Hepatocyte (in vitro differentiated cells): ENCODE measurements around the gene MAP4K1. TPM values are rescaled to one million over a fixed set of nuclear protein-coding genes. Genes with fewer than 3 reads are reported as not detected.

Experiments used
- DNase-seq: peaks from one replicate; pipeline ENCODE4 v3.0.0-alpha.2; 2016; ENCODE audit warnings: low spot score
- H2AFZ ChIP-seq: fragments of 200-600 bp; sonication (generic); 2 replicates; pipeline ENCODE4 v1.6.0; 2016; ENCODE audit warnings: antibody characterized with exemption, mild to moderate bottlenecking
- H3K27ac ChIP-seq: fragments of 200-600 bp; sonication (generic); 2 replicates; pipeline ENCODE4 v1.5.1; 2016; ENCODE audit warnings: mild to moderate bottlenecking
- H3K27me3 ChIP-seq: fragments of 200-600 bp; sonication (generic); 2 replicates; pipeline ENCODE4 v1.6.1; 2016
- H3K36me3 ChIP-seq: fragments of 200-600 bp; sonication (generic); replicated peaks from 2 replicates; pipeline ENCODE4 v1.5.1; 2016; ENCODE audit warnings: low read depth; ENCODE audit not compliant: insufficient read depth
- H3K4me1 ChIP-seq: fragments of 200-600 bp; sonication (generic); 2 replicates; pipeline ENCODE4 v1.5.1; 2016; ENCODE audit warnings: mild to moderate bottlenecking, moderate library complexity; ENCODE audit not compliant: insufficient read depth
- H3K4me2 ChIP-seq: fragments of 200-600 bp; sonication (generic); 2 replicates; pipeline ENCODE4 v1.6.0; 2016
- H3K4me3 ChIP-seq: fragments of 200-600 bp; sonication (generic); 2 replicates; pipeline ENCODE4 v1.5.1; 2016; ENCODE audit warnings: mild to moderate bottlenecking
- H3K79me2 ChIP-seq: fragments of 200-600 bp; sonication (generic); 2 replicates; pipeline ENCODE4 v1.6.0; 2017; ENCODE audit warnings: mild to moderate bottlenecking
- H3K9me2 ChIP-seq: fragments of 200-600 bp; sonication (generic); replicated peaks from 2 replicates; pipeline ENCODE4 v1.6.0; 2017; ENCODE audit warnings: mild to moderate bottlenecking; ENCODE audit not compliant: insufficient read depth
- H3K9me3 ChIP-seq: fragments of 200-600 bp; sonication (generic); 2 replicates; pipeline ENCODE4 v1.5.1; 2016; ENCODE audit warnings: low read depth, mild to moderate bottlenecking
- H4K20me1 ChIP-seq: fragments of 200-600 bp; sonication (generic); 2 replicates; pipeline ENCODE4 v1.6.0; 2016; ENCODE audit warnings: mild to moderate bottlenecking; ENCODE audit not compliant: insufficient read depth, poor library complexity, severe bottlenecking
- EZH2 ChIP-seq: fragments of 200-600 bp; sonication (generic); IDR thresholded peaks from 2 replicates; pipeline ENCODE4 v1.6.1; 2016; ENCODE audit warnings: antibody characterized with exemption, mild to moderate bottlenecking, borderline replicate concordance
- EZH2phosphoT487 ChIP-seq: fragments of 200-600 bp; sonication (generic); IDR thresholded peaks from one replicate; pipeline ENCODE4 v1.6.1; 2018; ENCODE audit warnings: antibody characterized with exemption, mild to moderate bottlenecking, low read depth, moderate library complexity; ENCODE audit not compliant: unreplicated experiment, severe bottlenecking
- WGBS: methylation state at CpG from one replicate; pipeline ENCODE4 v1.1.6; 2016; ENCODE audit warnings: low lambda C conversion rate; ENCODE audit errors: missing lambda C conversion rate; 5-methylcytosine and 5-hydroxymethylcytosine counted together
- polyA plus RNA-seq: library from polyadenylated mRNA; unstranded; fragments of >200 nt; fragmentation: Nextera tagmentation; extraction: Ambion mirVana; gene quantifications from 2 replicates; pipeline ENCODE4 v1.2.1, GENCODE V29; 2016
- total RNA-seq: library from RNA; depleted of rRNA; stranded (reverse); fragments of >200 nt; gene quantifications from 2 replicates; pipeline ENCODE4 v1.2.3, GENCODE V29; 2014
- TF ChIP-seq, protein P1 (sequence below): fragments of 200-600 bp; sonication (generic); IDR thresholded peaks from 2 replicates; pipeline ENCODE4 v1.5.1; 2016; ENCODE audit warnings: antibody characterized with exemption, mild to moderate bottlenecking; ENCODE audit not compliant: poor library complexity

MAP4K1 gene
- total and polyA plus RNA-seq, 2 experiments from 2014 or later: 0.57 to 2.6 TPM

GRCh38 chr19:38571682-38572081 is 46.1 kb downstream of the MAP4K1 start:
- DNase-seq: no peak
- Histone ChIP-seq H3K27ac (no peak overlapping the region), H3K4me3 (no peak overlapping the region), H3K4me1 (no peaks in the 10 kb centered on the region), H4K20me1 (no peaks in the 10 kb centered on the region), H3K4me2 (no peak overlapping the region), H2AFZ (no peak overlapping the region), H3K9me3 (no peaks in the 10 kb centered on the region), H3K79me2 (no peaks in the 10 kb centered on the region), H3K36me3 (no peaks in the 10 kb centered on the region), H3K9me2 (no peaks in the 10 kb centered on the region), H3K27me3 (no peaks in the 10 kb centered on the region)
- TF ChIP-seq, protein P1, sequence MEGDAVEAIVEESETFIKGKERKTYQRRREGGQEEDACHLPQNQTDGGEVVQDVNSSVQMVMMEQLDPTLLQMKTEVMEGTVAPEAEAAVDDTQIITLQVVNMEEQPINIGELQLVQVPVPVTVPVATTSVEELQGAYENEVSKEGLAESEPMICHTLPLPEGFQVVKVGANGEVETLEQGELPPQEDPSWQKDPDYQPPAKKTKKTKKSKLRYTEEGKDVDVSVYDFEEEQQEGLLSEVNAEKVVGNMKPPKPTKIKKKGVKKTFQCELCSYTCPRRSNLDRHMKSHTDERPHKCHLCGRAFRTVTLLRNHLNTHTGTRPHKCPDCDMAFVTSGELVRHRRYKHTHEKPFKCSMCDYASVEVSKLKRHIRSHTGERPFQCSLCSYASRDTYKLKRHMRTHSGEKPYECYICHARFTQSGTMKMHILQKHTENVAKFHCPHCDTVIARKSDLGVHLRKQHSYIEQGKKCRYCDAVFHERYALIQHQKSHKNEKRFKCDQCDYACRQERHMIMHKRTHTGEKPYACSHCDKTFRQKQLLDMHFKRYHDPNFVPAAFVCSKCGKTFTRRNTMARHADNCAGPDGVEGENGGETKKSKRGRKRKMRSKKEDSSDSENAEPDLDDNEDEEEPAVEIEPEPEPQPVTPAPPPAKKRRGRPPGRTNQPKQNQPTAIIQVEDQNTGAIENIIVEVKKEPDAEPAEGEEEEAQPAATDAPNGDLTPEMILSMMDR: no peak
- TF ChIP-seq EZH2phosphoT487 (no peak), EZH2 (no peak)
- WGBS: 89% methylated on average over 2 of the region's 2 CpGs

- Histone ChIP-seq H4K20me1 (no peaks in the 10 kb centered on the region), H3K9me2 (no peaks in the 10 kb centered on the region), H3K9me3 (no peaks in the 10 kb centered on the region), H3K4me1 (no peaks in the 10 kb centered on the region), H3K79me2 (no peaks in the 10 kb centered on the region), H3K27me3 (peaks cover 10% of the 10 kb centered on the region), H3K4me3 (no peak overlapping the region), H3K27ac (no peak overlapping the region), H3K4me2 (no peak overlapping the region), H3K36me3 (no peaks in the 10 kb centered on the region), H2AFZ (no peak overlapping the region)
- TF ChIP-seq EZH2 (no peak), EZH2phosphoT487 (no peak)
- TF ChIP-seq, protein P1: no peak
- no peak for DNase-seq
- 90% methylated on average over 6 of the region's 6 CpGs for WGBS
Observed at GRCh38 chr19:38569368-38569983, 48.3 kb downstream of the MAP4K1 start.

DNA sequence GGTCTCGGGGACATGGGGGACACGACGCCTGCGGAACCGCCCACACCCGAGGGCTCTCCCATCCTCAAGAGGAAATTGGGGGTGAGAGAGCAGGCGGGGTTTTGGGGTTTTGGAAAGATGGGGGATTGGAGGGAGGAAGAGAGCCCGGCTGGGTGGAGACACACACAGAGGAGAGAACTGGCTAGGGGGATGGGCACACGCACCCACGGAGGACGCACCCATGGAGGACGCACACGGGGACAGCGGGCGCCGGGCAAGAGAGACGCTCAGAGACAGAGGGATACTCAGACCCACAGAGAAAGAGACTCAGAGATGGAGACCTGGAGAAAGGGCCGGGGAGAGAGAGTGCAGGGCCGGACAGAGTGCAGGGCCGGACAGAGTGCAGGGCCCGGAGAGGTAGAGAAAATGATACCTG is 52.1 kb downstream of the MAP4K1 start:
- no peaks in the 10 kb centered on the region for H3K9me2 ChIP-seq
- no peak overlapping the region for H3K4me3 ChIP-seq
- no peaks in the 10 kb centered on the region for H3K9me3 ChIP-seq
- DNase-seq: no peak
- 98% methylated on average over 14 of the region's 21 CpGs for WGBS
- H2AFZ ChIP-seq: no peak overlapping the region
- H3K4me2 ChIP-seq: peak overlapping the region; percentile 73
- peaks cover 10% of the 10 kb centered on the region for H3K27me3 ChIP-seq
- TF ChIP-seq EZH2phosphoT487 (no peak), EZH2 (no peak)
- TF ChIP-seq, protein P1: no peak
- no peaks in the 10 kb centered on the region for H3K4me1 ChIP-seq
- no peaks in the 10 kb centered on the region for H4K20me1 ChIP-seq
- H3K27ac ChIP-seq: no peak overlapping the region
- no peaks in the 10 kb centered on the region for H3K36me3 ChIP-seq
- H3K79me2 ChIP-seq: no peaks in the 10 kb centered on the region
